ENCODE results near the gene CAMK2D. TPM values are rescaled to one million over a fixed set of nuclear protein-coding genes. Genes with fewer than 3 reads are reported as not detected.

The CAMK2D gene
- total RNA-seq, 2 experiments from 2014 or later, result 42.8 to 46.7 TPM

DNA sequence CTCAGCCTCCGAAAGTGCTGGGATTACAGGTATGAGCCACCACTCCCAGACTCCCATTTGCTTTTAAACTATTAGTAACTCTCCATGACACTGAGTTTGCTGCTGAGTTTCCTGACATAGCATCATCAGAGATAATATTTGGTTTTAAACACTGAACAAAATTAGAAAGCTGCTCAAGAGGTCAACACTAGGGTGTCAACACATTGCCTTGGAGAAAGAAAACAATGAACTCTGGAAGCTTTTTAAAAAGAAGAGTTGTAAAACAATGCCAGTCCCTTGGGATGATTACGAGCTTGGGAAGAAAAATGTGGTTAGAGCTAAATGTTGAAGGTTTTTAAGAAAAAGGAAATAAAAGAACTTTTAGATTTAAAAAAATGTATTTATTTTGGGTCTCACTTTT is 264.8 kb downstream of the CAMK2D start:
- no peak for DNase-seq
- peaks cover 12% of the 10 kb centered on the region for H3K9me3 Mint-ChIP-seq
- H3K4me1 Mint-ChIP-seq, result no peaks in the 10 kb centered on the region
- H3K27ac Mint-ChIP-seq, result no peak overlapping the region
- H3K36me3 Mint-ChIP-seq, result peaks cover 51% of the 10 kb centered on the region
- H3K4me3 Mint-ChIP-seq, result no peak overlapping the region
- H3K27me3 Mint-ChIP-seq, result no peaks in the 10 kb centered on the region

DNA sequence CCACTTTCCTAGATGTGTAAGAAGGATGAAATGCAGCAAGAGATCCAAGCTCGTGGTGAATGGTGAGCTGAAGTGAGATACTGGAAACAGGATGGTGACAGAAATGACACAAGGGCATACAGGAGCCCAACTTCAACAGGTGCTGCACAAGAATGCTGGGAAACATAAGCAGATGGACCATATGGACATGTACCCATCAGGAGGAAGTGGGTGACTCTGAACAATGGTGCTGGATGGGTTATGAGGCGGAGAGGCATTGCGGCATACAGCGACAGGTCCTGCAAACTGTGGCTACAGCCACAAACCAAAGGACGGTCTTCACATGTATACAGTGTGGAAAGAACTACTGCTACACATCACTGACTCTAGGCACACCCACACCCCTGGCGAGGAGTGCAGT is 265.7 kb downstream of the CAMK2D start:
- Mint-ChIP-seq H3K9me3 (peaks cover 12% of the 10 kb centered on the region), H3K27ac (peak overlapping the region; percentile 6), H3K4me3 (no peak overlapping the region), H3K27me3 (no peaks in the 10 kb centered on the region), H3K4me1 (no peaks in the 10 kb centered on the region), H3K36me3 (peaks cover 54% of the 10 kb centered on the region)
- no peak for DNase-seq

DNA sequence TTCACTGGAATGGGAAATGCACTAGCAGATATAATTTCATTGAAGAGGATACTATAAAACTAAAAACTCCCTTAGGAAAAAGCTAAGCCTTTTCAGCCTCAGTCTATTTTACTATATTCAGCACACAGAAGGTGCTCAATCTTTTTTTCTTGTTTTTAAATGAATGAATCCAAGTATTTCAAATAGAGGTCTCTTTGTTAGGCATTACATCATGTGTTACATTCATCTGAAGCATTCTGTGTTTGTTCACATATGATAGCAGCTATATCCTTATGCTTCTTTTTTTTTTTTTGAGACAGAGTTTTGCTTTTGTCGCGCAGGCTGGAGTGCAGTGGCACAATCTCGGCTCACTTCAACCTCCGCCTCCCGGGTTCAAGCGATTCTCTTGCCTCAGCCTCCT is 278.4 kb downstream of the CAMK2D start:
- no peak overlapping the region for H3K4me3 Mint-ChIP-seq
- H3K27me3 Mint-ChIP-seq, result no peaks in the 10 kb centered on the region
- peaks cover 5% of the 10 kb centered on the region for H3K4me1 Mint-ChIP-seq
- no peak overlapping the region for H3K27ac Mint-ChIP-seq
- H3K9me3 Mint-ChIP-seq, result peaks cover 6% of the 10 kb centered on the region
- peaks cover 55% of the 10 kb centered on the region for H3K36me3 Mint-ChIP-seq
- no peak for DNase-seq

- H3K36me3 Mint-ChIP-seq, result peaks cover 61% of the 10 kb centered on the region
- H3K9me3 Mint-ChIP-seq, result peaks cover 7% of the 10 kb centered on the region
- no peaks in the 10 kb centered on the region for H3K27me3 Mint-ChIP-seq
- peaks cover 5% of the 10 kb centered on the region for H3K4me1 Mint-ChIP-seq
- H3K4me3 Mint-ChIP-seq, result no peak overlapping the region
- no peak for DNase-seq
- H3K27ac Mint-ChIP-seq, result no peak overlapping the region
Measured at GRCh38 chr4:113482325-113482724, 279.2 kb downstream of the CAMK2D start.

GRCh38 chr4:113481820-113482219 is 279.7 kb downstream of the CAMK2D start:
- DNase-seq, result no peak
- peaks cover 63% of the 10 kb centered on the region for H3K36me3 Mint-ChIP-seq
- H3K4me1 Mint-ChIP-seq, result peaks cover 7% of the 10 kb centered on the region
- peaks cover 10% of the 10 kb centered on the region for H3K9me3 Mint-ChIP-seq
- no peak overlapping the region for H3K4me3 Mint-ChIP-seq
- no peak overlapping the region for H3K27ac Mint-ChIP-seq
- no peaks in the 10 kb centered on the region for H3K27me3 Mint-ChIP-seq

GRCh38 chr4:113480109-113480508 is 281.4 kb downstream of the CAMK2D start:
- Mint-ChIP-seq H3K9me3 (peaks cover 17% of the 10 kb centered on the region), H3K27ac (no peak overlapping the region), H3K36me3 (peaks cover 68% of the 10 kb centered on the region), H3K27me3 (no peaks in the 10 kb centered on the region), H3K4me1 (peaks cover 21% of the 10 kb centered on the region), H3K4me3 (no peak overlapping the region)
- no peak for DNase-seq

GRCh38 chr4:113478032-113478431 is 283.5 kb downstream of the CAMK2D start:
- Mint-ChIP-seq H3K27me3 (no peaks in the 10 kb centered on the region), H3K4me3 (no peak overlapping the region), H3K36me3 (peaks cover 66% of the 10 kb centered on the region), H3K27ac (peak overlapping the region; percentile 25), H3K4me1 (peaks cover 29% of the 10 kb centered on the region), H3K9me3 (peaks cover 17% of the 10 kb centered on the region)
- DNase-seq, result no peak

DNA sequence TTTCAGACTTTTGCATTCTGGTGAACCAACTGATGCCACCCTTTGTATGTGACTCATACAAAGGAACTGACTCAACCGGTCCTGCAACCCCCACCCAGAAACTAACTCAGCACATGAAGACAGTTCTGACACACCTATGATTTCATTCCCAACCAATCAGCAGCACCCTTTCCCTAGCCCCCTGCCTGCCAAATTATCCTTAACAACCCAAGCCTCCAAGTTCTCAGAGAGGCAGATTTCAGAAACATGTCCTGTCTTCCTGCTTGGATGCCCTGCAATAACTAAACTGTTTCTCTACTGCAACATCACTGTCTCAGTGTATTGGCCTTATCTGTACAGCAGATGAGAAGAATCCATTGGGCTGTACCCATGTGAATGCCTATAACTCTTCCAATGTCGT is 284.7 kb downstream of the CAMK2D start:
- Mint-ChIP-seq H3K9me3 (peaks cover 17% of the 10 kb centered on the region), H3K4me3 (no peak overlapping the region), H3K27ac (peak overlapping the region; percentile 75), H3K27me3 (no peaks in the 10 kb centered on the region), H3K36me3 (peaks cover 61% of the 10 kb centered on the region), H3K4me1 (peaks cover 32% of the 10 kb centered on the region)
- peak; percentile 20 for DNase-seq

DNA sequence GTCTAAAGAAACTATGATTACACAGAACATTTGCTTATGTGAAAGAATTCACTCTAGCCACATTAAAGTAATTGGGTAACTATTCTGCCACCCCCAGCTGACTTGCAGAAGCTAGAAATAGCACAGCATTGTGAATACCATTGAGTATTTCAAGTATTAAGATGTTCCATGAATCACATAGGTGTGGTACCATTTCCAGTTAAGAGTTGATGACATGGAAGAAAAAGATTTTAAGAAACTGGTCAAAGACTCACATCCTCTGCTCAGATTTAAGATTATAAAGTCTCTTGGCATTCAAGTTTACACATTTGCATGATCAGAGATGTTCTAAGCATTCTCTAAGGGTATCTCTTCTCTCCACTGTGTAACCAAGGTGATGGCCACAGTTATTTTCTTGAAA is 287.5 kb downstream of the CAMK2D start:
- no peak overlapping the region for H3K4me3 Mint-ChIP-seq
- peak overlapping the region; percentile 84 for H3K27ac Mint-ChIP-seq
- H3K4me1 Mint-ChIP-seq, result peaks cover 30% of the 10 kb centered on the region
- H3K9me3 Mint-ChIP-seq, result peaks cover 15% of the 10 kb centered on the region
- peak; percentile 14 for DNase-seq
- H3K27me3 Mint-ChIP-seq, result no peaks in the 10 kb centered on the region
- peaks cover 62% of the 10 kb centered on the region for H3K36me3 Mint-ChIP-seq

GRCh38 chr4:113472864-113473263 is 288.7 kb downstream of the CAMK2D start:
- peaks cover 35% of the 10 kb centered on the region for H3K4me1 Mint-ChIP-seq
- no peak overlapping the region for H3K4me3 Mint-ChIP-seq
- H3K36me3 Mint-ChIP-seq, result peaks cover 55% of the 10 kb centered on the region
- no peak for DNase-seq
- peak overlapping the region; percentile 30 for H3K27ac Mint-ChIP-seq
- H3K9me3 Mint-ChIP-seq, result peaks cover 10% of the 10 kb centered on the region
- H3K27me3 Mint-ChIP-seq, result no peaks in the 10 kb centered on the region

- H3K27me3 Mint-ChIP-seq, result no peaks in the 10 kb centered on the region
- peaks cover 30% of the 10 kb centered on the region for H3K4me1 Mint-ChIP-seq
- peaks cover 2% of the 10 kb centered on the region for H3K9me3 Mint-ChIP-seq
- no peak overlapping the region for H3K4me3 Mint-ChIP-seq
- H3K27ac Mint-ChIP-seq, result no peak overlapping the region
- no peak for DNase-seq
- H3K36me3 Mint-ChIP-seq, result peaks cover 43% of the 10 kb centered on the region
Measured at GRCh38 chr4:113471146-113471860, 290.2 kb downstream of the CAMK2D start.

GRCh38 chr4:113469926-113470325 is 291.6 kb downstream of the CAMK2D start:
- H3K9me3 Mint-ChIP-seq, result no peaks in the 10 kb centered on the region
- DNase-seq, result no peak
- H3K36me3 Mint-ChIP-seq, result peaks cover 36% of the 10 kb centered on the region
- no peak overlapping the region for H3K27ac Mint-ChIP-seq
- no peaks in the 10 kb centered on the region for H3K27me3 Mint-ChIP-seq
- H3K4me1 Mint-ChIP-seq, result peaks cover 21% of the 10 kb centered on the region
- no peak overlapping the region for H3K4me3 Mint-ChIP-seq

- H3K27ac Mint-ChIP-seq, result peak overlapping the region; percentile 43
- H3K36me3 Mint-ChIP-seq, result peaks cover 35% of the 10 kb centered on the region
- H3K4me3 Mint-ChIP-seq, result no peak overlapping the region
- no peaks in the 10 kb centered on the region for H3K27me3 Mint-ChIP-seq
- peaks cover 16% of the 10 kb centered on the region for H3K4me1 Mint-ChIP-seq
- DNase-seq, result no peak
- no peaks in the 10 kb centered on the region for H3K9me3 Mint-ChIP-seq
Measured at GRCh38 chr4:113469023-113469390, 292.5 kb downstream of the CAMK2D start.

DNA sequence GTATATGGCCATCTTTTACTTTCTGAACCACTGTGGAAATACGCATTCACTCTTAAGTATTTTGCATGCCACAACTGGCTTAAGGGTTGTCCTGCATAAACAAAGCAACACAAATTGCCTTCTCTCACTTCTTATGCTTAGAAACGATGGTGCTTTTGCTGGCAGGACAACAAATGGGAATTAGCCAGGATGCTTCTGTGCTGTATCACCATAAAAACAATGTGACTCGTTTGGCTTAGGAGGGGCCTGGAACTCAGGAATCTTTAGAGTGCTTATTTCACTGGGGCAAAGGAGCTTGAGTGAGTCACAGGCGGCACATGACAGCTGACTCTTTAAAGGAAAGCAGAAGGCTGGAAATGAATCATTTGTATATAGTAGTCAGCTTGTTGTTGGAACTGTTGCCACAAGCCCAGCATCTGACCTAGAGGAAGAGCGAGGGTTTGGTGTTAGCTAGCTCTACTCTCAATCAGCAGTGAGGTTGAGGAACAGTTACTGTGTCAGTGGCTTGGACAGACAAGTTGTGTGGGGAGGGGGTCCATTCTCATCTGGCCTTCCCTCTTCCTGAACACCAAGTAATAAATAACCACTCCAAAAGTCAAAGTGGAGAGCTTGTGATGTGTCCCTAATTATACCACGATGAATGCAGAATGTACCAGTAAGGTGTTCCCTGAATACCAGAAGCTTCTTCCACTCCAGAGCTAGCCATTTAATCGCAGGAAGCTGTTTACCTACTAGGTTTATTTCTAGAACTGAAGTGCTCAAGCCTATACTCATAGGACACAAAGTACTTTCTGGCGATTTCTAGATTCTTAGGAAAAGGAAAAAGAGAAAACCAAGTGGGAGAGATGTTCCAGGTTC is 293.1 kb downstream of the CAMK2D start:
- peaks cover 35% of the 10 kb centered on the region for H3K36me3 Mint-ChIP-seq
- no peaks in the 10 kb centered on the region for H3K9me3 Mint-ChIP-seq
- H3K27ac Mint-ChIP-seq, result peak overlapping the region; percentile 43
- H3K4me1 Mint-ChIP-seq, result peaks cover 16% of the 10 kb centered on the region
- peak; percentile 14 for DNase-seq
- H3K27me3 Mint-ChIP-seq, result no peaks in the 10 kb centered on the region
- H3K4me3 Mint-ChIP-seq, result no peak overlapping the region

GRCh38 chr4:113467581-113467980 is 294.0 kb downstream of the CAMK2D start:
- H3K27ac Mint-ChIP-seq, result peak overlapping the region; percentile 20
- no peak overlapping the region for H3K4me3 Mint-ChIP-seq
- H3K4me1 Mint-ChIP-seq, result peaks cover 11% of the 10 kb centered on the region
- H3K9me3 Mint-ChIP-seq, result no peaks in the 10 kb centered on the region
- H3K27me3 Mint-ChIP-seq, result no peaks in the 10 kb centered on the region
- no peak for DNase-seq
- peaks cover 33% of the 10 kb centered on the region for H3K36me3 Mint-ChIP-seq
